HG03175 (cell line): ENCODE results near the gene NKX3-2.

Source experiments
- ATAC-seq: cut with Tn5 transposase; IDR thresholded peaks from one replicate; pipeline ENCODE4 v1.9.1; 2021; ENCODE audit warnings: mild to moderate bottlenecking, moderate library complexity; ENCODE audit not compliant: unreplicated experiment

Gene NKX3-2

DNA sequence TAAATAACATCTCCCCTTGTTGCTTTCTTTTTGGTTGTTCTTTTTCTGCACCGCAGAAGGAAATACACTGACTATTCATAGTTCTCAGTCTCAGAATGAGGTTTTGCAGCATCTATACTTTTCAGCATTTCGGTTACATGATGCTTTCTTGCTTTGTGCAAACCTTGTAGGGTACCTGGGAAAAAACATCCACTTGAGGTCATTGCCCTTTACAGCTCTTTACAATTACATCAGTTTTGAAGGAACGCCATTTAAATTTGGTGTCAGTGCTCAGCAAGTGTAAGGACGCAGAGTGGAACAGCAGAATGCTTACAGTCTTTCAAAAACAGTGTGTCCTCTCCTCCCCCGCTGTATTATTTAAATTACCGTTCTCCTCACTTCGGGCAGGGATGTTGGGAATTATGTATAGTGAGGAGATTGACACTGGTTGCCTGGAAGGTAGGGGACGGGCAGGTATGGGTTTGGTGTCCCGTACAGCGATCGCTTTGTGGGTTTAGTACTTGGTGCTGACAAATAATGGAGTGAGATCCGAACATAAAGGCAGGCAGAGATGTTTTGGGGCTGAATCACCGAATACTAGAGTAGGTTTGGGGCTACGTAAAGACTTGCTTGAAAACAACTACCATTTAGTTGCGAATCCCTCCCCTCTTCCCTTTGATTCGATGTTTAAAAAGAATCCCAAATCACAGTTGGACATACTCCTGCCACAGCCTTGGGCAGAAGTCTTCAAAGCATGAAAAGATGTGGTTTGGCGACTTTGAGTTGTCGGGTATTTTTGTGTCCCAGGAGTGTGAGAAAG, 2.0 kb upstream of the NKX3-2 start:
- ATAC-seq = no peak

DNA sequence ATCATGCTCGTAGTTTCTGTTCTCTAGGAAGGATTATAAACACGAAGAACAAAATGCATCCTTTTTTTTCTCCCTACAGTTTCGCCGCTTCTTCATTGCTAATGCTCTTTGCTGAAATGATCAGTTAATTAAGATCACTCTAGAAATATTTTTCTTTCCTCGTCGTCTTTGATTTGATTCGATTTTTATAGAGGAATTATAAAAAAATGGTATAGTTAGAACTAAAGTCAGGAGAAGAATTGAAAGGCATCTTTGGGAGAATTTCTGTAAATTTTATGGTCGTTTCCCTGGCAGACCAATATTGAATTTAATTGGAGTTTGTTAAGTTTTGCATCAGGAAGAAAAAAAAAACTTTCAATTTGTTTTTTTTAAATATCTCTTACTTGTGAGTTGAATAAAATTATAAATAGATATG, 1.1 kb upstream of the NKX3-2 start:
- ATAC-seq = no peak

DNA sequence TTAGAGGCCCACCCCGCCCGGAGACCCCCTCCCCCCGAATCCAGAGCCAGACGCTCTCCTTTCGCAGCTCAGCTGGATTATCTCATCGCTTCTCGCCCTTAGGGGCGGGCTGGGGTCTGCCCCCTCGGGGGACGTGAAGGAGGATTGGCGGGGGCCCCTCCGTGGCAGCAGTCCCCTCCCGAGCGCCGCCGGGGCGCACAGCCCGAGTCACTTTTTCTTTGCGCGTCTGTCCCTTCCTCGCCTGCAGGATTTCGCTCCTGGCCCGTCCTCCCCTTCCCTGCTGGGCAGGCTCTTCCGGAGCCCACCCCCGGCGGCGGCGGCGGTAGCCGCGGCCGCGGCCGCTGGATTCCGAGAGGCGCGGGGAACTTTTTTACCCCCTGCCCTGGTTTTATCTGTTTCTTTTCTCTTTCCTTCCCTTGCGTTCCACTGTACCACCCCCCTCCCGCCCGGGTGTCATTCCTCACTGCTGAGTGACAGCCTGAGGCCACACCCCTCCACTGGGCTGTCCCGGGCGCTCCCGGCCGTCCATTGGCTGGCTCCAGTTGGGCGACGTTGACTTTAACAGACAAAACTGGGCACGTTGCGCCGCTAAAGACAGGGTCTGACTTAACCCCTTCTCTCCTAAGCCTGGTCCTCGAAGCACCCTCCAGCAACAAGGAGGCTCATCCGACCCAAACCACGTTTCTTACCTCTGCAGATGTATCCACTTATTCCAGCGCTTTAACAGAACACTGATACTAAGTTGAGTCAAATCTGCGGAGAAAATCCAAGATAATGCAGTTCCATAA, 492 bp upstream of the NKX3-2 start:
- ATAC-seq = peak; percentile 36

DNA sequence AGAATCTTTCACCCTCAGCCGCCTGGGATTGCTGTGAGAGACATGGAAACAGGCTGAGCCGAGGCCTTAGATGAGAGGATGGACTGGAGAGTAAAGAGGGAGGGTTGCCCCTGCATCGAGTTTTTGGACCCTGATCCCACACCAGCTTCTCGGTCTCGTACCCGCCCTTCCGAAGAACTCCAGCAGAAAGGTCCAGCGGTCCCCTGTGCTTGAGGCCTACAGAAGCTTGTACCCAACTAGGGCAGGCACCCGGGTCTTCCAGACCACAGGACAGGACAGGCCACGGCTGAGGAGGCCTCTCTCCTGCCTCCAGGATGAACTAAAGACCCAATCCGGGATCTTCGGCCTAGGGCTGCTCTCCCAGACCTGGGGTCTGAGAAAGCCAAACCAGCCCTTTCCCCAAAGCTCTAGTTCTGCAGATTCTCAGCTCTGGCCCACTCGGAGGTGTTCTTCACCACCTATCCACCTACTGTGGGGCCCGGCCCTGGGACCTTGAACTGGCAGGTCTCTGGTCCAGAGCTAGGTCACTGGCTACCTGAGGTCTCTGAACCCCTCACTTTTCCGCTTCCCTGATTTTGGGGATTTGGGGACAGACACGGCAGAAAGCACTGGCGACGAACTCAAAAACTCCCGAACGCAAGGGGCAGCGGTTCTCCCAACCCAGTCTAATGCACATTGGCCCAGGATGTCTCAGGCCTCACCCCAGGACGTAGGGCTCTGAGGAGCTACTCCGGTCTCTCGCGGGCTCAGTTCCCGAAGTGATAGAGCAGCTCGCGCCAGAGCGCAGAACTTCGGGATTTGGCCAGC, 1.1 kb downstream of the NKX3-2 start:
- no peak for ATAC-seq

DNA sequence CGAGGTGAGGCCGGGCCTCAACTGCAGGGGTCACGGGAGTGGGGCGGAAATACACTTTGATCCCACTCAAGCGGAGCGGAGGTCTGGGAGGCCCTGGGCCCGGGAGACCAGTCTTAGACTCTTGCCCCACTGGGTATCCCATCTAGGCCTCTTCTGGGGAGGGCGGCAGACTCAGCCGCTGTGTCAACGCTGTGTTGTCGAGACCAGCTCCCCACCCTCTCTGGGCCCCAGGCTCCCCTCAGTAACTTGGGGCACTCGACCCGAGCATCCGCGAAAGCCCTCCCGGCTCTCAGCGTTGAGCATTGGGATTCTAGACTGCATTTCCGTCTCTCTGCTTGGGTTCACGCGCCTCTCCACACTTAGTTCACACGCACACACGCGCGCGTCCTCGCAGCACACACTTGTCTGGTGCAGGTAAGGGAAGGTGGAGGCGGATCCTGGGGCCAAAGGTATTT, 1.7 kb downstream of the NKX3-2 start:
- ATAC-seq = no peak

DNA sequence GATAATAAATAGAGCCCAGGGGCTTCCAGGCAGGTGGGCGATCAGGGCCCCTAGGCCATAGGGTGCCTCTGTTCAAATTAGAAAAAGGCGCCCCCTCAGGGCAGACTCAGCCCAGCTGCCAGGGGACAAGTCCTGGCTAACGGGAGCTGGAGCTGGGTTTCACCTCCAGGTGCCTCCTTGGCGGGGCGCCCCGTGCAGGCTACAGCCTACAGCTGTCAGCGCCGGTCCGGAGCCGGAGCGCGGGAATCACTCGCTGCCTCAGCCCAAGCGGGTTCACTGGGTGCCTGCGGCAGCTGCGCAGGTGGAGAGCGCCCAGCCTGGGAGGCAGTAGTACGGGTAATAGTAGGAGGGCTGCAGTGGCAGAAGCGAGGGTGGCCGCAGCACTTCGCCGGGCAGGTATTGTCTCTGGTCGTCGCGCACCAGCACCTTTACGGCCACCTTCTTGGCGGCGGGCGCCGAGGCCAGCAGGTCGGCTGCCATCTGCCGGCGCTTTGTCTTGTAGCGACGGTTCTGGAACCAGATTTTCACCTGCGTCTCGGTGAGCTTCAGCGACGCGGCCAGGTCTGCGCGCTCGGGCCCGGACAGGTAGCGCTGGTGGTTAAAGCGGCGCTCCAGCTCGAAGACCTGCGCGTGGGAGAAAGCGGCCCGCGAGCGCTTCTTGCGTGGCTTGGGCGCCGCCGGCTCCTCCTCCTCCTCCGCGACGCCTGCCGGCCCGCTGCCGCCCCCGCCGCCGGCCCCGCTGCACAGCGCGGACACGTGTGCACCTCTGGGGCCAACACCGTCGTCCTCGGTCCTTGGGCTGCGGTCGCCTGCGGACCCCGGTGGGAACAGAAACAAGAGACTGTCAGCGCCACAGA, 2.4 kb downstream of the NKX3-2 start:
- ATAC-seq = no peak

DNA sequence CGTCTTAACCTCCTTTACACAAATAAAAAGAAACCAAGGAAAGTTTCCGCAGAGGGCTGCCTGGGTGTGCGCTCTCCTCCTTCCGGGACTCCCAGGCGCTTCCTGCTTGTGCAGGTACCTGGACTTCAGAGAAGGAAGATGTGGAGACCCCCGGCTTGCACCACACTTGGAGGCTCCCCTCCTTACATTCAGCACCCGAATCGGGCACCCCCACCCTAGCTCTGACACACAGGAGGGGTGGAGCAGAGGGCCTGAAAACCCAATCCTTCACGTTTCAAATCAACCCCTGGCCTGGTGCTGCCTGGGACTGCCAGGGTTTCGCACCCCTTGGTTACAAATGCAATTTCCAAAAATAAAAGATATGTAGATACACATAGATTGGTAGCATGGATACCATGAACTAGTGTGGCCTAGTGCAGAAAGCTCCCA, 3.1 kb downstream of the NKX3-2 start:
- no peak for ATAC-seq

DNA sequence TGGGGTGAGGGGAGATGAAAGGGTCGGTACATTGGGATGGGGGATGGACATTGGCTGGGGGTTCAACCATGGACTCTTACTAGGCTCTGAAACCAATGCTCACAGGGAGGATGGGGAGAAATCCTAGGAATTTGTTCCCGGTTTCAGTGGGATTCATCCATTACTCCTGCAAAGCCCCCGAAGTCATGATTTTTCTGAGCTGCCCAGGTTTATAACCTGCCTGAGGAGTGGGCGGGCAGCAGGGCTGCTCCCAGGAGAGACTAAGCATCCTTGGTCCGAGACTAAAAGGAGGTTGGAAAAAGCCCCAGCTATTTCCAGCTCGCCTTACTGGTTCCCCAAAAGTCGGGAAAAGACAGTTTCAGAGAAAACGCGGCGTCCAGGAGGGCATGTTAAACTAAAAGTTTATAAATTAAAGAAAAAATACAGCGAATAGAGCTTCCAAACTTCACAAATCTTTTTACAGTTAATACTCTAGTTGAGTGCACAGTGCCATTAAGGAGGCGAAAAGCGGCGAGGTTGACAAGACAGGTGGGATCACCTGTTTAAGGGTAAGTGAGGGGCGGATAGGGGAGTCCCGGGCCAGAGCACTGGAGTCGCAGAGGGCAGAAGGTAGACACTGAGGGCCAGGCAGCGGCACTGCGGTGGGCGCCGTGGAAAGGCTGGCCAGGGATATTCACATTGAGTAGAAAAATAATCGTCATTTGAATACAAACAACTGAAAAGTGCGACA, 3.7 kb downstream of the NKX3-2 start:
- ATAC-seq = no peak

DNA sequence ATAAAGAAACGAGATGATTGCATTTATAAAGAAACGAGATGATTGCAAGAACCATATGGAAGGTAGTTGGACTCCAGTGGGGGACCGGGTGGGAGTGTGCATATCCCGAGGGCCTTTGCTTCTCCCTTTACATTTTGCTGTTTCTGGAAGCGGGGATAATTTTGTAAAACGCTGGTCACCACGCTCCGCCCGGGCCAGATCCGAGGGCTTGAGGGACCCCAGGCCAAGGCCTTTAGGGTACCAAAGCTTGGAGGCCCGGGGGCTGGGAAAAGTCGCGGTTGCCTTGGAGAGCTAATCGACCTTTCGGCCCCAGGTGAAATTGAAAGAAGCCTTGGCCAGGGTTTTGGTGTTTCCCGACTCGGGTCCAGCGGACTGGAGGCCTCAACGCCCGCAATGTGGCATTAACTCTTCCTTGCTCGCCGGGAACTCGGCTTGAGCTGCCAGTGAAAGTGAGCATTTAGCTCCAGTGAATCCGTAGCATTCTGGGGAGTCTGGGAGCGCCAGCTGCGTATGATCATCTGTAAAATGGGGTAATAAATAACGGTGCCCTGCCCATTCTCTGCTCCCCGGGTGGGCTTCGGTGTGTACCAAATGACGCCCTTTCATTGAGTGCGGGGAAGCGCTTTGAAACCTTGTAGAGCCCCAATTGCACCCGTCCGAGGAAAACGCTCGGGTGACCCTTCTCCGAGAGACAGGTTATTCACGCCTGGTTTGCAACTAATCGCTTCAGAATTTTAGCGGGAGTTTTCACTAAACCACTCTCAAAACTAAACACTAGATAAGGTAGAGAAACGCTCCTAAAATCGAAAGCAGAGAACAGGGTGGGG, 4.5 kb downstream of the NKX3-2 start:
- ATAC-seq = no peak

DNA sequence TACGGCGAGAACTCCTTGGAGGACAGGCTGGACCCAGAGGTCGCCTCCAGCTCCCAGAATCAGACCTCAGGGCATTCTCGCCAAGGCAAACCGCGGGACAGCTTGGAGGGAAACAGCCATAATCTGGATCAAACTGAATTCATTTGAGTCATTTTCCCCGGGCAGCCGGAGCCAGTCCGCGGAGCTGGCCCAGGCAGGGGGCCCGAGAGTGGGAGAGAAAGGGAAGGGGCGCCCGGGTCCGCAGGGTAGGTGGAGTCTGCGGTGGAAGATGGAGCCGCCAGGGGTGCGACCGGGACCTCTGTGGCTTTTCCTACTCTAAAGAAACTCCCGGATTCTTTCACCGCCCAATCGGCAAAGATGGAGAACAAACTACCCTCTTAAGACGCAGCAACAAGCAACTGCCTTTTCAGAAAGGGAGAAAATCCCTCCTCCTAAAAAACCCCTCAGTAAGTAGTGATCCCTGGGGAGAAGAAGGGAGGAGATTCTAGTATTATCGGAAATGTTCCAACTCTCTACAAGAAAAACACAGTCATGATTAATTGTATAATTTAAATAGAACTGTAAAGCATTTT, 5.2 kb downstream of the NKX3-2 start:
- ATAC-seq = no peak

DNA sequence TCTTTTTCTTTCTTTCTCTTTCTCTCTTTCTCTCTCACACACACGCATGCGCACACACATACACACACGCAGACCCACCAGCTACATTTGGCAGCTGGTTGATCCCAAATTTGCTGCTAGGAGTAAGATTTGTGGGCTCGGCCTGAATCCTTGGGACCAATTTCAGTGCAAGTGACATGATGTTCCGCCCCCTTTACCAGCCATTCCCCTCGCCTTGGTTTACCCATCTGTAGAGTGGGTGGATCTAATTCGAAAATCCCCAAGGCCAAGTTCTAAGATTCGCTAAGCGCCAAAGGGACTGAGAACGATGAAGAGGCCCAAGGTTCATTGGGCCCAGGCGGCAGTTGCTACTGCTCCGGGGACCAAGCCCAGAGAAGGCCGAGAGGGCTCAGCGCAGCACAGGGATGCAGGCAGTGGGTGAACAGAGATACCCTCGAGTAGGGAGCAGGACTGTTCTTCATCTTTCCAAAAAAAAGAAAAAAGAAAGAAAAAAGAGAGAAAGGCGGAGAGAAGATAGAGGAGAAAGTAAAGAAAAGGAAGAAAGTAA, 5.8 kb downstream of the NKX3-2 start:
- no peak for ATAC-seq

DNA sequence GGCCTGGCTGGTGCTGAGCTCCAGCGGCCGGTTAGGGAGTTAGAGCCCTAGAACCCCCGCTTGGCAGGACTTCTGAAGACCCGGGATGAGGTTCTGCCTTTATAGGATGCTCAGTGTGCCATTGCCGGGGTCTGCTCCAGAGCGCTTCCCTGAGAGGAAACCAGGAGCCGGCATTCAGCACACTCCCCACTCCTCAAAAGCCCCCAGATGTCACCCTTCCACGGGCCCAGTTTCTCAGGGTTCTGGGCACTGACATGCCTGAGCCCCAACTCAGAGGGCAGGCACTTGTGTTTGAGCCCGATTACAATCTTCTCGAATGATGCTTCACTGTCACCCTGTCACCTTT, 6.5 kb downstream of the NKX3-2 start:
- no peak for ATAC-seq

DNA sequence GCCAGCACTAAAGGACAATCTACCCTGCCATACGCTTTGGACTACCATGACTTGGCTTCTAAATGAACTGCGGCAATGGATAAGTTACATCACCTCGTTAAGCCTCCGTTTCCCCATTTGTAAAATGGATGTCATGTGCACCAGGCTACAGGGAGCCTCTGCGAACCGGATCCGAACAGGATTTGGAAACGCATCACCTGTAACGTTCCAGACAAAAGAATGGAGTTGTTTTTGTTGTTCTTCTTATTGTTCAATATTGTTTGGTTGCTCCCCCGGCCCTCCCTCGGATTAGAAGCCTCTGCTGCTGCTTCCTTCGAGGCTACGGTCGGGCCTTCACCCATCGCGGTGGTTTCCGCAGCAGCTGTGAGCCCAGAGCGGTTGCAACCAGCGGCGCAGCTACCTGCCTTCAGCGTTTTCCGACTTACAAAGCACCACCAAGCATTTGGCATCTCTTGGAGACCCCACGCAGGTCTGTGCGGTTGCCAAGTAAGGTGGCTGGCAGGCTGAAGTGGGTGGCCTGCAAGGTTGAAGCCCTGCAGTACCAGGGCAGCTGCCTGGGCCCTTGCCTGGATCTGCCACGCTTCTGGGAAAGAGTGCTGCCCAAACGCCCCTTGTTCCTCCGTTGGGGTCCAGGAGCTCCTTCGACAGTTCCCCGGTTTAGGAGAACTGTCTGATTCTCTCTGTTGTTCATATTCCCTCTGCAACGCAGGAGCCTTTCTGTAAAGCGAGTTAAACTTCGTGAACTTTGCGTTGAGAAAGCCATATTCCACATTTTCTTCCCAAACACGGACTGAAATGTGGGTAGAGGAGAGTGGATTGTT, 7.1 kb downstream of the NKX3-2 start:
- no peak for ATAC-seq

DNA sequence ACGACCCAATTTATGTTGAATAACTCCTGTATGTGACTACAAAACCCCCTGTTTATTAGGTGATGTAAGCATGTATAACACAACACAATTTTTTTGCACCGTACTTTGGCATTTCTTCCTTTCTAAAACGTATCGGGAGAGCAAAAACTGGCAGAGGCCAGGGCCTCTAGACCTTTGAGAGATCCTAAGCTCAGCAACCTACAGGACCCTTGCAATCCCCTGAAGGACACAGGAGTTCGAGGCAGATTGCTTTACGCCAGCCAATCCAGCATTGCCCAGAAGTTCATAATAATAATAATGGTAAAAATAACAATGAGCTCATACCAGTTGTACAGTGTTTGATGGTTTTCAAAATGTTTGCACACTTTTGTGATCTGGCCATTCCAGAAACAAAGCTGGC, 7.7 kb downstream of the NKX3-2 start:
- no peak for ATAC-seq

DNA sequence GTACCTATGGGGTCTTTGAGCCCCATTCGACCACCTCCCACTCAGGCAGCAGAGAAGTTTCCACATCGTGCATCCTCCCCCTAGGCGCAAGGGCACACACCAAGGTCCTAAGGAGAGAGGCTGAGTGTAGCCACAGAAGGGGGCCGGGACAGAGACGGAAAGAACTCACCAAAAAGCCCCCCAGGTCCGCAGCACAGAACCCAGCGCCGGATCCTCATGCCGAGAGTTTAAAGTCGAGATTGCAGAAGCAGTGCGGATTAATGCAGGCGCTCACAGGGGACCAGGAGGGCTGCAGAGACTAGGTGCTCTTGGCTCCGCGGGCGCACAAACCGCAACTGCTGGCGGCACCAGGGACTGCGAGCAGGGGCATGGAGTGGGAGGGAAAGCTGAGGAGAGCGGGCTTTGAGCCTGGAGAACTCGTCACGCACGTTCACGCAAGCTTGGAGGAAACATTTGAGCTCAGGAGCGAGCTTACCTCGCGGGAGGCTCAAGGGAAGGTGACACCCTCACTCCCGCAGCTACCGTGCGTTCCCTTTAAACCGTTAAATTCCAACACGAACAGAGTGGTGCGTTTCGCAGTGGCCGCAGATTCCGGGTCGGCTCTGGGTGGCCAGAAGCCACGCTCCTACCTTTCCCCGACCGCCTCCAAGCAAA, 8.5 kb downstream of the NKX3-2 start:
- no peak for ATAC-seq

DNA sequence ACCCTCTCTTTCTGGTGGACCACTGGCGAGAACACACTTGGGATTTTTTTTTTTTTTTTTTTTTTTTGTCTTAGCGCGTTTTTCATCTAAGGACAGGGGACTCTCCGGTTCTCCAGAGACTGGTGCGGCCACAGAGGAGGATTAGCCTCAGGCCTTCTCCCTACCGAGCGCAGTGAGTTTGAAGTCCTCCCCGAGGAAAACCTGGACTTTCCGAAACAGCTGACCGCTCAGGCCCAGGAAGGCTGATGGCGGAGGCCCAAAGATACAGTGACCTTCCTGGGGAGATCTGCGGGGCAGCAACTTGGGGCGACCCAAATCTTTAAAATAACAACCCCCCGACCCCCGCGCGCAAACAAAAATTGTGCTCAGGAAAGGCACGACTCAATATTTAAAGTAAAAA, 9.2 kb downstream of the NKX3-2 start:
- no peak for ATAC-seq
